ENCODE measurements around the gene JPT1.

GRCh38 chr17:75124041-75124818 is 30.1 kb downstream of the JPT1 start:
- TF ChIP-seq CTCF (IDR thresholded peaks at IDR 0.05): no peak
- TF ChIP-seq, protein P1, sequence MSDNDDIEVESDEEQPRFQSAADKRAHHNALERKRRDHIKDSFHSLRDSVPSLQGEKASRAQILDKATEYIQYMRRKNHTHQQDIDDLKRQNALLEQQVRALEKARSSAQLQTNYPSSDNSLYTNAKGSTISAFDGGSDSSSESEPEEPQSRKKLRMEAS (CRISPR knock-in tag; IDR thresholded peaks at IDR 0.05): no peak
- TF ChIP-seq JUN (CRISPR knock-in tag; IDR thresholded peaks at IDR 0.05): no peak
- TF ChIP-seq NFYB (CRISPR knock-in tag; conservative IDR thresholded peaks at IDR 0.05; ENCODE audit: low read depth): no peak
